Activated naive CD4-positive, alpha-beta T cell (primary cell): ENCODE measurements around the gene METTL16.

Source experiments
- DNase-seq, 4 experiments: peaks; one replicate each; lab custom pipeline; 2025; lab: John Stamatoyannopoulos, UW

METTL16 gene

GRCh38 chr17:2380226-2380922 lies 131.3 kb downstream of the METTL16 start:
- no peak for DNase-seq

GRCh38 chr17:2379489-2380225 lies 132.0 kb downstream of the METTL16 start:
- DNase-seq, result no peak

DNA sequence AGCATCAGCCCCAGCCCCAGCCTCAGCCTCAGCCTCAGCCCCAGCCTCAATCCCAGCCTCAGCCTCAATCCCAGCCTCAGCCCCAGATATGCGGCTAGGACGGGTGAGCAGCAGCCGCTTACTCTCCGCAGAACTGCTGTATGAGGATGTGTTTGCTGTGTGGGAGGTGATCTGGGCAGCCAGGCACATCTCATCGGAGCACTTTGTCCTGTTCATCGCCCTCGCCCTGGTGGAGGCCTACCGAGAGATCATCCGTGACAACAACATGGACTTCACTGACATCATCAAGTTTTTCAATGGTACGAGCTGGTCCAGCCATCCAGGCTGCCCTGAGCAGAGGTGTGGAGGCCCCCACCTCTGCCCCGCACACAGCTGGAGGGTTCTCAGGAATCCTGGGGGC lies 132.8 kb downstream of the METTL16 start:
- no peak for DNase-seq

- no peak for DNase-seq
Observed at GRCh38 chr17:2377659-2378058, 134.0 kb downstream of the METTL16 start.

- no peak for DNase-seq
Observed at GRCh38 chr17:2376107-2376506, 135.6 kb downstream of the METTL16 start.

DNA sequence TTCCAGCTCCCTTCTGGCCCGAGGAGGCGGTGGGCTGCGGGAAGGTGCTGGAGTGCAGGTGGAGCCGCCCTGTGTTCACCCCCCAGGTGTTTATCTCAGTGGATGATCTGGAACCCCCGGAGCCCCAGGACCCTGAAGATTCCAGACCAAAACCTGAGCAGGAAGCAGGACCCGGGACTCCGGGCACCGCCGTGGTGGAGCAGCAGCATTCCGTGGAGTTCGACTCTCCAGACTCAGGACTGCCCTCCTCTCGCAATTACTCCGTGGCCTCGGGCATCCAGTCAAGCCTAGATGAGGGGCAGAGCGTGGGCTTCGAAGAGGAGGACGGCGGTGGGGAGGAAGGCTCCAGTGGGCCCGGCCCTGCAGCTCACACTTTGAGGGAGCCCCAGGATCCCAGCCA lies 136.3 kb downstream of the METTL16 start:
- no peak for DNase-seq

GRCh38 chr17:2374549-2375285 lies 137.0 kb downstream of the METTL16 start:
- no peak for DNase-seq

DNA sequence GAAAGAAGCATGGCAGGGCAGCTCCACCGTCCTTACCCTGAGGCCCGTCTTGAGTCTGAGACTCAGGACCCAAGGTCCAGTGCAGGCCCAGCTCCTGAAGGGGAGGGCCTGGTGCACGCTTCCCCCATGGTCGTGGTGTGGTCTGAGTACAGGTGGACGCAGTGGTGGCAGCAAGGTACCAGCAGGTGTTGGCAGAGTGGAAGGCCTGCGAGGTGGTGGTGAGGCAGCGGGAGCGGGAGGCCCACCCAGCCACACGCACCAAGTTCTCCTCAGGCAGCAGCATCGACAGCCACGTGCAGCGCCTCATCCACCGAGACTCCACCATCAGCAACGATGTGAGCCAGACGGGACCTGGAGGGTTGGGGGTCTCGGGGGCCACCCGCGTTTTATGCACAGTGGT lies 138.5 kb downstream of the METTL16 start:
- DNase-seq, result no peak

DNA sequence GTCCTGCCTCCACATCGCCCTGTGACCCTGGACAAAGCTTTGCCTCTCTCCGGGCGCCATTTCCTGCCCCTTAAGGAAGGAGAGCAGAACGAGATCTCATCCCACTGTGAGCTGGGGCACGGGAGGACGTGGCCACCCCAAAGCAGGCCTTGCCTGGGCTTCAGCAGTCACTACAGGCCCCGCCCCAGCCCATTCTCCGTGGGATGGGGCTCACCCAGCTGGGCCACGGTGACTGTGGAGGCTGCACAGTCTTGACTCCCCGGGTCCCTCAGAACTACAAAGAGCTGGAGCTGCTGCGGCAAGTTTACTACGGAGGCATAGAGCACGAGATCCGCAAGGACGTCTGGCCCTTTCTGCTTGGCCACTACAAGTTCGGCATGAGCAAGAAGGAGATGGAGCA lies 139.0 kb downstream of the METTL16 start:
- DNase-seq, result no peak

DNA sequence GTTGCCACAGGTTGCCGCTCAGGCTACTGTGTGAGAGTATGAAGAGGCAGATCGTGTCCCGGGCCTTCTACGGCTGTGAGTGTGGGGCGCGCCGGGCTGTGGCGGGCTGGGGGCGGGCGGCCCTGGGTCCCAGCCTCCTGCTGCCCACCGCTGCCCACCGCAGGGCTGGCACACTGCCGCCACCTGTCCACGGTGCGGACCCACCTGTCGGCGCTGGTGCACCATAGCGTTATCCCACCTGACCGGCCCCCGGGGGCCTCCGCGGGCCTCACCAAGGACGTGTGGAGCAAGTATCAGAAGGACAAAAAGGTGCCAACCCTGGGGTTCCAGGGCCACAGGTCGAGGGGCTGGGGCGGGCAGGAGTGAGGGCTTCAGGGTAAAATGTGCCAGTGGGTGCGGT lies 139.5 kb downstream of the METTL16 start:
- DNase-seq, result no peak

DNA sequence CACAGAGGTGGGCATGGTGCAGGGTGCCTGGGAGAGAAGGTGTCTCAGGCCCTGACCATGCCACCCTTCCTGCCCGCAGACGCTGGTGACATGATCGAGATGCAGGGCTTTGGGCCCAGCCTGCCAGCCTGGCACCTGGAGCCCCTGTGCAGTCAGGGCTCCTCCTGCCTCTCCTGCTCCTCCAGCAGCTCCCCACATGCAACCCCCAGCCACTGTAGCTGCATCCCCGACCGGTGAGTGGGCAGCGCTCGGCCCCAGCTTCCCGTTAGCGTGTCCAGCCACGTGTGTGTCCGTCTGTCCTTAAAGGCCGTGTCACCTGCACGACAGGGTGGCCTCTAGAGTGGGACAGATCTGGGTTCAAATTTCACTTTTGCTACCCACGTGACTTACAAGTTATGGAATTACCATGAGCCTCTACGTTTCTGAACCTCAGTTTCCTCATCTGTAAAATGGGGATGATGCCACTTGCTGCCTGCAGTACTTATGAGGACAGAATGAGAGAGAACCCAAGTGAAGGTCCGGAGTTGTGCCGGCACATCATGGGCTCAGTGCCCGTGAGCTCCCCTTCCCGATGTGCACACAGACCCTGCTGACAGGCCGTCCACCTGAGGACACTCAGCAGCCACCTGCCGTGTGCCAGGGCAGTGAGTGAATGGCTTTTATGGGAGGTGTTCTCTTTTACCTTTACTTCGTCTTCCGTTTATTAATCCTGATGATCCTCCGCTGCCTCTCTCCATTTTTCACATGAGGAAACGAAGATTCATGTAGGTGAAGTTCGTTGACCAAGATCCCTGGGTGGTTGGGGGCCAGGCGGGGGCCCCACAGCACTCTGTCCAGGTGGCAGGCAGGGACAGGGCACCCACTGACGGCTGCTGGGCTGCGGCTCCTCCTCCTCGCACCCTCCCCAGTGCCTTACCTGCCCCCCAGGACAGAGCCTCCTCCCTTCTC lies 140.2 kb downstream of the METTL16 start:
- DNase-seq, result no peak

GRCh38 chr17:2370211-2370589 lies 141.5 kb downstream of the METTL16 start:
- no peak for DNase-seq

GRCh38 chr17:2369551-2370210 lies 142.0 kb downstream of the METTL16 start:
- DNase-seq, result no peak

DNA sequence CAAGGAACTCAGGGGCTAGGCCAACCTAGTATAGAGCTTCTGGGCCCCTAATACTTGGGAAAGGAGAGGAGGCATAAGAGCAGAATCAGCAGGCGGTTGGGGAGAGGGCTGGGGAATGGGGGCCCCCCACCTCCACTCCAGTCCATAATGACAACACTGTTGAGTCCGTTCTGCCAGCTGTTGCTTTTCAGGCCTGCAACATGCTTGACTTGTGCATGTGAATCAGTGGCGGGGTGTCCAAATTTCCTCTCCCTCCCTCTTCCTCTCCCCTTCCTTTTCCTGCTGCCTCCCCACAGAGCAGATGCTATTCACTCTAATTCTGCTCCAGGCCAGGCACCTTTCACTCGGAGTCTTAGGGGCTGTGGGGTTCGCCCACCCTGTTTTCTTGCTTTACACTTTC lies 142.6 kb downstream of the METTL16 start:
- DNase-seq, result no peak

DNA sequence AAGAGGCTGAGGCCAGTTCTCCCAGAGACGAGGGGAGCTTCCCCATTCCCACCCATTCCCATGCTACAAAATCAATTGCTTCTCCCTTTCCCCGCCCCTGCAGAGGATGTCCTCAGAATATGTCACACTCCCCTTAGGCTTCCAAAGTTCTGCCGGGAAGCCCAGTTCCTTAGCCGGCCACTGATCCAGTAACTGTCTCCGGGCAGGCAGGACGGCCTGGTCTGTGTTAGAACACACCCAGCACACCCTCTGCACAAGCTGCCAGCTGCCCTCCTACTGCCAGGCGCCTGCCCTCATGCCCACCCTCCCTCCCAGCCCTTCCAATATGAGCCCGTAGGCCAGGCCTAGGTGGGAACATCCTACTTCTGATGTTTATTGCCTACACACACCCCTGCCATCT lies 143.3 kb downstream of the METTL16 start:
- DNase-seq, result no peak

DNA sequence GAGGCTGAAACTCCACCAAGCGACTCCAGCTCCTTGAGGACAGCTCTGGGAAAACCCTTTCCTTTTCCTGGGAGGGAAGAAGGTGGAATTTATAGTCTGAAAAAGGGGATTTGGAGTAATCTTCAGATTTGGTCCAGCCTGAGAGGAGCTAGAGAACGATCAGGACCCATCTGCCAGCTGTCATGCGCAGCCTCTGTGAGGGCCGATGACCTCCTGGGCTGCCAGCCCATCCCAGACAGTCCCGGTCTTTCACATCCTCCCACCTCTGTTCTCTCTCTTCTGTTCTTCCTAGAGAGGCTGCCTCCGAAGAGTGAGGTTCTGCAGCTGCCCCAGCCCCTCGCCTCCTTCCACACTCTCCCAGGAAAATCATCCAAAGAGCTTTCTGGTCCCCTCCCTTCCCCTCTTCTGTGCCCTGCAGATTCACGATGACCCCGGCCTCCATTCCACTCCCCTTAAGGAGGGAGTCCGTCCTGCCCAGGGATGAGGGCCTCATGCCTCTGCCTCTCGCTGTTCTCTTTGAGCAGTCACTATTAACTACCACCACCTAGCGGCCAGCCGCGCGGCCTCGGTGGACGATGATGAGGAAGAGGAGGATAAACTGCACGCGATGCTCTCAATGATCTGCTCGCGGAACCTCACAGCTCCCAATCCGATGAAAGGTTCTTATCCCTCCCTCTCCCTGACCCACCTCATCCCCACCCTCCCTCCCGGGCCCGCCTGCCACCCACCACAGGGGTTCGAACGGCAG lies 144.8 kb downstream of the METTL16 start:
- no peak for DNase-seq
